ENCODE measurements around the gene RNF207.

DNA sequence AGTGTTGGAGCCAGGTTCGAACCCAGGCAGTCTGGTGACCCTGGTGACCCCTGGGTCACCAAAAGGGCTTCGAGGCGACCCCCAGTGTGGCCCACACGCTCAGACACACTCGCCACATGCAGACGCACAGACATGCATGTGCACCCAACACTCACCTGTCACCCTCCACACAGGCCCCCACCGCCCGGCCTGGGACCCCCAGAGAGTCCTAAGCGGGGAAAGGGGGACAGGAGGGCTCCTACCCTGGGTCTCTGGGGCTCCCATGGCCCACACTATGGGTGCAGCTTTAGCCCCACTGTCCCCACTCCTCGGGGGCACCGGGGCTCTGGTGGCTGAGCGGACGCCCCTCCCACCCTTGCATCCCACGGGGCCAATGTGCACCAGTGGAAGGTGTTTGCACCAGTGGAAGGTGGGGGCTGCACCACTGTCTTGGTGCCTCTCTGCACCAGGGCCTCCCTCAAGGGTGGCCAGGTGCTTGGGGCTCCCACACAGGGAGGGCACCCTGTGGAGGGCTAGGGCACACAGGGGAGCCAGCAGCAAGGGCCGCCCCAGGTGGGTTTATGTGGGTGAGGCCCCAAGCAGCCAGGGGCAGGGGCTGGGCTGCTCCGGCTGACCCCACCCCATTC is 35.7 kb upstream of the RNF207 start:
- TF ChIP-seq EP300 (IDR thresholded peaks at IDR 0.05; ENCODE audit: borderline replicate concordance) (no peak), RAD21 (IDR thresholded peaks at IDR 0.05; ENCODE audit: low read depth) (no peak), TAF1 (IDR thresholded peaks at IDR 0.05; ENCODE audit: low read depth) (no peak), TEAD4 (IDR thresholded peaks at IDR 0.05) (no peak), NFIC (IDR thresholded peaks at IDR 0.05) (no peak), CREB1 (IDR thresholded peaks at IDR 0.05; ENCODE audit: low read depth) (no peak), TCF12 (IDR thresholded peaks at IDR 0.05; ENCODE audit: low read depth) (no peak), EGR1 (IDR thresholded peaks at IDR 0.05) (no peak), CEBPB (IDR thresholded peaks at IDR 0.05) (no peak)
- TF ChIP-seq, protein P1, sequence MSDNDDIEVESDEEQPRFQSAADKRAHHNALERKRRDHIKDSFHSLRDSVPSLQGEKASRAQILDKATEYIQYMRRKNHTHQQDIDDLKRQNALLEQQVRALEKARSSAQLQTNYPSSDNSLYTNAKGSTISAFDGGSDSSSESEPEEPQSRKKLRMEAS (IDR thresholded peaks at IDR 0.05): no peak
- TF ChIP-seq, protein P2, sequence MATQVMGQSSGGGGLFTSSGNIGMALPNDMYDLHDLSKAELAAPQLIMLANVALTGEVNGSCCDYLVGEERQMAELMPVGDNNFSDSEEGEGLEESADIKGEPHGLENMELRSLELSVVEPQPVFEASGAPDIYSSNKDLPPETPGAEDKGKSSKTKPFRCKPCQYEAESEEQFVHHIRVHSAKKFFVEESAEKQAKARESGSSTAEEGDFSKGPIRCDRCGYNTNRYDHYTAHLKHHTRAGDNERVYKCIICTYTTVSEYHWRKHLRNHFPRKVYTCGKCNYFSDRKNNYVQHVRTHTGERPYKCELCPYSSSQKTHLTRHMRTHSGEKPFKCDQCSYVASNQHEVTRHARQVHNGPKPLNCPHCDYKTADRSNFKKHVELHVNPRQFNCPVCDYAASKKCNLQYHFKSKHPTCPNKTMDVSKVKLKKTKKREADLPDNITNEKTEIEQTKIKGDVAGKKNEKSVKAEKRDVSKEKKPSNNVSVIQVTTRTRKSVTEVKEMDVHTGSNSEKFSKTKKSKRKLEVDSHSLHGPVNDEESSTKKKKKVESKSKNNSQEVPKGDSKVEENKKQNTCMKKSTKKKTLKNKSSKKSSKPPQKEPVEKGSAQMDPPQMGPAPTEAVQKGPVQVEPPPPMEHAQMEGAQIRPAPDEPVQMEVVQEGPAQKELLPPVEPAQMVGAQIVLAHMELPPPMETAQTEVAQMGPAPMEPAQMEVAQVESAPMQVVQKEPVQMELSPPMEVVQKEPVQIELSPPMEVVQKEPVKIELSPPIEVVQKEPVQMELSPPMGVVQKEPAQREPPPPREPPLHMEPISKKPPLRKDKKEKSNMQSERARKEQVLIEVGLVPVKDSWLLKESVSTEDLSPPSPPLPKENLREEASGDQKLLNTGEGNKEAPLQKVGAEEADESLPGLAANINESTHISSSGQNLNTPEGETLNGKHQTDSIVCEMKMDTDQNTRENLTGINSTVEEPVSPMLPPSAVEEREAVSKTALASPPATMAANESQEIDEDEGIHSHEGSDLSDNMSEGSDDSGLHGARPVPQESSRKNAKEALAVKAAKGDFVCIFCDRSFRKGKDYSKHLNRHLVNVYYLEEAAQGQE (IDR thresholded peaks at IDR 0.05; ENCODE audit: low read depth): no peak
- TF ChIP-seq, protein P3, sequence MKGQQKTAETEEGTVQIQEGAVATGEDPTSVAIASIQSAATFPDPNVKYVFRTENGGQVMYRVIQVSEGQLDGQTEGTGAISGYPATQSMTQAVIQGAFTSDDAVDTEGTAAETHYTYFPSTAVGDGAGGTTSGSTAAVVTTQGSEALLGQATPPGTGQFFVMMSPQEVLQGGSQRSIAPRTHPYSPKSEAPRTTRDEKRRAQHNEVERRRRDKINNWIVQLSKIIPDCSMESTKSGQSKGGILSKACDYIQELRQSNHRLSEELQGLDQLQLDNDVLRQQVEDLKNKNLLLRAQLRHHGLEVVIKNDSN (IDR thresholded peaks at IDR 0.05): no peak
